H9 (cell line): ENCODE data around the gene WFDC5. TPM values are rescaled to one million over a fixed set of nuclear protein-coding genes. Genes with fewer than 3 reads are reported as not detected.

Source experiments
- DNase-seq: peaks from one replicate; pipeline ENCODE4 v3.0.0-alpha.2; 2017
- H2AFZ ChIP-seq: one replicate; pipeline ENCODE4 v1.6.1; 2013; ENCODE audit warnings: mild to moderate bottlenecking, low read length, control low read depth, moderate library complexity
- H2AK5ac ChIP-seq: 2 replicates; pipeline ENCODE4 v1.6.1; 2013; ENCODE audit warnings: low read length, control low read depth, mixed read lengths; ENCODE audit not compliant: insufficient read length
- H2BK120ac ChIP-seq: one replicate; pipeline ENCODE4 v1.6.1; 2013; ENCODE audit warnings: low read depth, mild to moderate bottlenecking, low read length, control low read depth, inconsistent platforms; ENCODE audit not compliant: poor library complexity, severe bottlenecking
- H2BK12ac ChIP-seq: 2 replicates; pipeline ENCODE4 v1.6.1; 2013; ENCODE audit warnings: low read length, control low read depth, mixed read lengths, low read depth; ENCODE audit not compliant: insufficient read length
- H2BK15ac ChIP-seq: 2 replicates; pipeline ENCODE4 v1.6.1; 2013; ENCODE audit warnings: low read depth, low read length, control low read depth
- H2BK20ac ChIP-seq: one replicate; pipeline ENCODE4 v1.6.1; 2013; ENCODE audit warnings: low read depth, mild to moderate bottlenecking, low read length, control low read depth, inconsistent platforms; ENCODE audit not compliant: poor library complexity, severe bottlenecking
- H2BK5ac ChIP-seq: 2 replicates; pipeline ENCODE4 v1.6.1; 2013; ENCODE audit warnings: low read length, control low read depth, mixed read lengths; ENCODE audit not compliant: insufficient read length
- H3K14ac ChIP-seq: 2 replicates; pipeline ENCODE4 v1.6.1; 2013; ENCODE audit warnings: low read length, control low read depth; ENCODE audit not compliant: insufficient read depth
- H3K18ac ChIP-seq: 2 replicates; pipeline ENCODE4 v1.6.1; 2013; ENCODE audit warnings: low read depth, mild to moderate bottlenecking, mixed read lengths, low read length, control low read depth; ENCODE audit not compliant: insufficient read length
- H3K23ac ChIP-seq: 2 replicates; pipeline ENCODE4 v1.6.1; 2013; ENCODE audit warnings: low read length, control low read depth, mixed read lengths, low read depth; ENCODE audit not compliant: insufficient read length
- H3K23me2 ChIP-seq: 2 replicates; pipeline ENCODE4 v1.6.1; 2013; ENCODE audit warnings: low read depth, mild to moderate bottlenecking, mixed read lengths, low read length, control low read depth; ENCODE audit not compliant: insufficient read length, poor library complexity, severe bottlenecking
- H3K27ac ChIP-seq: 2 replicates; pipeline ENCODE4 v1.5.1; 2013; ENCODE audit warnings: low read length, control low read depth, mixed read lengths, low read depth; ENCODE audit not compliant: insufficient read length
- H3K27me3 ChIP-seq: 2 replicates; pipeline ENCODE4 v1.6.1; 2013; ENCODE audit warnings: low read length, control low read depth, inconsistent platforms; ENCODE audit not compliant: insufficient read depth
- H3K4ac ChIP-seq: 2 replicates; pipeline ENCODE4 v1.6.1; 2013; ENCODE audit warnings: low read depth, mild to moderate bottlenecking, control low read depth, inconsistent platforms, low read length, moderate library complexity
- H3K4me1 ChIP-seq: 2 replicates; pipeline ENCODE4 v1.6.1; 2013; ENCODE audit warnings: low read length, control low read depth, inconsistent platforms; ENCODE audit not compliant: insufficient read depth
- H3K4me2 ChIP-seq: 2 replicates; pipeline ENCODE4 v1.6.1; 2013; ENCODE audit warnings: low read length, control low read depth, mixed read lengths; ENCODE audit not compliant: insufficient read length, insufficient read depth
- H3K56ac ChIP-seq: 2 replicates; pipeline ENCODE4 v1.6.1; 2013; ENCODE audit warnings: low read depth, mild to moderate bottlenecking, mixed read lengths, low read length, control low read depth; ENCODE audit not compliant: insufficient read length
- H3K79me1 ChIP-seq: 2 replicates; pipeline ENCODE4 v1.6.1; 2013; ENCODE audit warnings: low read depth, mild to moderate bottlenecking, moderate library complexity, low read length, control low read depth, inconsistent platforms; ENCODE audit not compliant: insufficient read depth, poor library complexity, severe bottlenecking
- H3K79me2 ChIP-seq: 2 replicates; pipeline ENCODE4 v1.6.1; 2013; ENCODE audit warnings: low read length, control low read depth, inconsistent platforms; ENCODE audit not compliant: insufficient read depth
- H3K9ac ChIP-seq: 2 replicates; pipeline ENCODE4 v1.6.1; 2013; ENCODE audit warnings: low read length, control low read depth, mixed read lengths; ENCODE audit not compliant: insufficient read length; ENCODE audit errors: extremely low read depth
- H3K9me3 ChIP-seq: one replicate; pipeline ENCODE4 v1.6.1; 2013; ENCODE audit warnings: low read depth, low read length, inconsistent platforms; ENCODE audit not compliant: control insufficient read depth
- H3T11ph ChIP-seq: one replicate; pipeline ENCODE4 v1.6.1; 2013; ENCODE audit warnings: mild to moderate bottlenecking, low read length, control low read depth, inconsistent platforms
- H4K20me1 ChIP-seq: one replicate; pipeline ENCODE4 v1.6.1; 2013; ENCODE audit not compliant: control insufficient read depth, insufficient read length, insufficient read depth
- H4K5ac ChIP-seq: 2 replicates; pipeline ENCODE4 v1.6.1; 2013; ENCODE audit warnings: low read depth, mild to moderate bottlenecking, mixed read lengths, low read length, control low read depth; ENCODE audit not compliant: insufficient read length
- H4K8ac ChIP-seq: replicated peaks from 2 replicates; pipeline ENCODE4 v1.6.1; 2013; ENCODE audit warnings: low read length, control low read depth, mixed read lengths, low read depth; ENCODE audit not compliant: insufficient read length
- H4K91ac ChIP-seq: 2 replicates; pipeline ENCODE4 v1.6.1; 2013; ENCODE audit warnings: low read depth, mild to moderate bottlenecking, moderate library complexity, mixed read lengths, low read length, control low read depth; ENCODE audit not compliant: insufficient read length
- H3K27ac Mint-ChIP-seq, 3 experiments: 2 replicates in 2 of 3; 3 replicates in 1 of 3; pipeline ENCODE4 v1.8.0; 2020 to 2021; ENCODE audit warnings: mixed read lengths in 3 of 3, mild to moderate bottlenecking in 1 of 3, moderate library complexity in 1 of 3
- H3K27me3 Mint-ChIP-seq: 2 replicates; pipeline ENCODE4 v1.8.0; 2021; ENCODE audit warnings: low read depth, mild to moderate bottlenecking, moderate library complexity, mixed read lengths
- H3K36me3 Mint-ChIP-seq, 3 experiments: 2 replicates in 2 of 3; 3 replicates in 1 of 3; pipeline ENCODE4 v1.8.0; 2020 to 2021; ENCODE audit warnings: low read depth in 3 of 3, mixed read lengths in 3 of 3; ENCODE audit not compliant: insufficient read depth in 1 of 3
- H3K4me1 Mint-ChIP-seq, 2 experiments: 2 replicates each; pipeline ENCODE4 v1.8.0; 2020; ENCODE audit warnings: mixed read lengths in 2 of 2
- H3K4me3 Mint-ChIP-seq, 2 experiments: 2 replicates in 1 of 2; 3 replicates in 1 of 2; pipeline ENCODE4 v1.8.0; 2020 to 2021; ENCODE audit warnings: mild to moderate bottlenecking in 2 of 2, mixed read lengths in 2 of 2, moderate library complexity in 1 of 2
- H3K9me3 Mint-ChIP-seq, 2 experiments: 2 replicates in 1 of 2; 3 replicates in 1 of 2; pipeline ENCODE4 v1.8.0; 2020; ENCODE audit warnings: mild to moderate bottlenecking in 2 of 2, mixed read lengths in 2 of 2, moderate library complexity in 1 of 2
- CTCF ChIP-seq: fragments of 200-600 bp; sonication (generic); conservative IDR thresholded peaks from 3 replicates; pipeline ENCODE4 v1.8.0; 2021; ENCODE audit warnings: antibody characterized with exemption, mild to moderate bottlenecking
- WGBS: extraction: QIAGEN DNeasy Blood & Tissue Kit; methylation state at CpG from one replicate; pipeline ENCODE4 v1.1.7; 2013; ENCODE audit warnings: missing lambda C conversion rate, low lambda C conversion rate, mixed read lengths; ENCODE audit not compliant: insufficient read length; ENCODE audit errors: extremely low coverage; 5-methylcytosine and 5-hydroxymethylcytosine counted together
- total RNA-seq: library from RNA; stranded (reverse); gene quantifications from 2 replicates; pipeline ENCODE4 v1.2.1, GENCODE V29; 2021

The WFDC5 gene
- total RNA-seq, 1 experiment from 2014 or later = not detected

GRCh38 chr20:45092898-45093297 is 22.1 kb downstream of the WFDC5 start:
- Histone ChIP-seq H3K9ac (no peak overlapping the region), H3K9me3 (no peaks in the 10 kb centered on the region), H3K56ac (no peak overlapping the region), H3K4ac (no peak overlapping the region), H3K4me2 (no peak overlapping the region), H3K18ac (no peak overlapping the region), H3K79me2 (no peaks in the 10 kb centered on the region; the same call in 1 of the 2 replicates), H2BK12ac (no peak overlapping the region), H4K8ac (no peak overlapping the region), H3K27me3 (no peaks in the 10 kb centered on the region), H3T11ph (no peak overlapping the region), H2BK120ac (no peak overlapping the region), H2BK20ac (no peak overlapping the region), H3K4me1 (no peaks in the 10 kb centered on the region), H3K14ac (no peak overlapping the region), H4K91ac (no peak overlapping the region), H4K5ac (no peak overlapping the region), H3K23ac (no peak overlapping the region), H2BK15ac (no peak overlapping the region), H3K79me1 (no peaks in the 10 kb centered on the region), H4K20me1 (no peaks in the 10 kb centered on the region), H3K27ac (no peak overlapping the region), H2BK5ac (no peak overlapping the region), H3K23me2 (no peaks in the 10 kb centered on the region), H2AK5ac (no peak overlapping the region), H2AFZ (no peak overlapping the region)
- TF ChIP-seq CTCF = no peak
- Mint-ChIP-seq H3K36me3 (peaks cover 2 to 4% (median 2%) of the 10 kb centered on the region in 3 experiments; a peak in 4 of 7 replicates), H3K27ac (no peak overlapping the region), H3K4me1 (peaks cover 4% of the 10 kb centered on the region in 2 experiments), H3K9me3 (peaks cover 0 to 4% of the 10 kb centered on the region in 2 experiments; a peak in 2 of 5 replicates), H3K27me3 (peaks cover 17% of the 10 kb centered on the region), H3K4me3 (no peak overlapping the region)
- DNase-seq = no peak
- no CpG with 5 or more reads among the region's 7 CpGs for WGBS
